ENCODE results near the gene EML5. TPM values are rescaled to one million over a fixed set of nuclear protein-coding genes. Genes with fewer than 3 reads are reported as not detected.
"Not testable (repeated sequence)": the region's sequence is repeated elsewhere in the genome, so short reads cannot be mapped to it uniquely, and the experiment has no call there.

Gene EML5
- total RNA-seq, 2 experiments from 2014 or later, result 3.0 to 3.3 TPM

GRCh38 chr14:88821888-88822287 is 29.1 kb upstream of the EML5 start:
- peaks cover 18% of the 10 kb centered on the region for H3K27me3 Mint-ChIP-seq
- H3K4me3 Mint-ChIP-seq, result no peak overlapping the region
- H3K36me3 Mint-ChIP-seq, result no peaks in the 10 kb centered on the region
- H3K9me3 Mint-ChIP-seq, result no peaks in the 10 kb centered on the region
- DNase-seq, result no peak
- no peak overlapping the region for H3K27ac Mint-ChIP-seq
- H3K4me1 Mint-ChIP-seq, result peaks cover 6% of the 10 kb centered on the region

GRCh38 chr14:88821378-88821777 is 28.6 kb upstream of the EML5 start:
- H3K27me3 Mint-ChIP-seq, result peaks cover 18% of the 10 kb centered on the region
- no peak overlapping the region for H3K27ac Mint-ChIP-seq
- peaks cover 6% of the 10 kb centered on the region for H3K4me1 Mint-ChIP-seq
- no peaks in the 10 kb centered on the region for H3K36me3 Mint-ChIP-seq
- H3K9me3 Mint-ChIP-seq, result no peaks in the 10 kb centered on the region
- no peak overlapping the region for H3K4me3 Mint-ChIP-seq
- no peak for DNase-seq

GRCh38 chr14:88819674-88820073 is 26.9 kb upstream of the EML5 start:
- not testable (repeated sequence) for H3K4me1 Mint-ChIP-seq, H3K9me3 Mint-ChIP-seq, H3K36me3 Mint-ChIP-seq, H3K4me3 Mint-ChIP-seq, DNase-seq, H3K27ac Mint-ChIP-seq
- peaks cover 18% of the 10 kb centered on the region for H3K27me3 Mint-ChIP-seq

GRCh38 chr14:88818018-88818417 is 25.3 kb upstream of the EML5 start:
- no peak for DNase-seq
- Mint-ChIP-seq H3K9me3 (no peaks in the 10 kb centered on the region), H3K4me1 (no peaks in the 10 kb centered on the region), H3K4me3 (no peak overlapping the region), H3K27me3 (peaks cover 18% of the 10 kb centered on the region), H3K36me3 (no peaks in the 10 kb centered on the region), H3K27ac (no peak overlapping the region)

GRCh38 chr14:88815980-88816379 is 23.2 kb upstream of the EML5 start:
- H3K27me3 Mint-ChIP-seq, result peaks cover 14% of the 10 kb centered on the region
- H3K4me1 Mint-ChIP-seq, result no peaks in the 10 kb centered on the region

GRCh38 chr14:88808359-88808758 is 15.6 kb upstream of the EML5 start:
- Mint-ChIP-seq H3K4me3 (no peak overlapping the region), H3K27ac (no peak overlapping the region), H3K27me3 (peaks cover 30% of the 10 kb centered on the region), H3K9me3 (peaks cover 7% of the 10 kb centered on the region), H3K36me3 (no peaks in the 10 kb centered on the region), H3K4me1 (no peaks in the 10 kb centered on the region)
- DNase-seq, result no peak

More at GRCh38 chr14:88815980-88816379, 23.2 kb upstream of the EML5 start:
- Mint-ChIP-seq H3K36me3 (no peaks in the 10 kb centered on the region), H3K9me3 (no peaks in the 10 kb centered on the region), H3K4me3 (no peak overlapping the region), H3K27ac (no peak overlapping the region)
- DNase-seq, result no peak

- Mint-ChIP-seq H3K4me3 (no peak overlapping the region), H3K9me3 (peaks cover 7% of the 10 kb centered on the region), H3K27ac (no peak overlapping the region), H3K27me3 (peaks cover 38% of the 10 kb centered on the region), H3K36me3 (no peaks in the 10 kb centered on the region), H3K4me1 (no peaks in the 10 kb centered on the region)
- DNase-seq, result no peak
These were observed 11.7 kb upstream of the EML5 start for GRCh38 chr14:88804477-88804876.

GRCh38 chr14:88804035-88804434 is 11.3 kb upstream of the EML5 start:
- Mint-ChIP-seq H3K4me1 (no peaks in the 10 kb centered on the region), H3K4me3 (no peak overlapping the region), H3K27me3 (peaks cover 37% of the 10 kb centered on the region), H3K27ac (no peak overlapping the region), H3K9me3 (peaks cover 6% of the 10 kb centered on the region), H3K36me3 (no peaks in the 10 kb centered on the region)
- DNase-seq, result no peak

GRCh38 chr14:88802596-88802995 is 9.8 kb upstream of the EML5 start:
- no peaks in the 10 kb centered on the region for H3K4me1 Mint-ChIP-seq
- no peaks in the 10 kb centered on the region for H3K36me3 Mint-ChIP-seq
- no peak overlapping the region for H3K4me3 Mint-ChIP-seq
- peaks cover 45% of the 10 kb centered on the region for H3K27me3 Mint-ChIP-seq
- H3K9me3 Mint-ChIP-seq, result no peaks in the 10 kb centered on the region
- DNase-seq, result no peak
- no peak overlapping the region for H3K27ac Mint-ChIP-seq

- DNase-seq, result no peak
- Mint-ChIP-seq H3K9me3 (no peaks in the 10 kb centered on the region), H3K4me1 (no peaks in the 10 kb centered on the region), H3K36me3 (no peaks in the 10 kb centered on the region), H3K27ac (no peak overlapping the region), H3K27me3 (peaks cover 41% of the 10 kb centered on the region), H3K4me3 (no peak overlapping the region)
These were observed 6.8 kb upstream of the EML5 start for GRCh38 chr14:88799522-88799921.

- no peak for DNase-seq
- Mint-ChIP-seq H3K27ac (no peak overlapping the region), H3K36me3 (no peaks in the 10 kb centered on the region), H3K4me3 (no peak overlapping the region), H3K9me3 (no peaks in the 10 kb centered on the region), H3K4me1 (peaks cover 1% of the 10 kb centered on the region), H3K27me3 (peaks cover 39% of the 10 kb centered on the region)
These were observed 5.4 kb upstream of the EML5 start for GRCh38 chr14:88798156-88798555.

- DNase-seq, result no peak
- Mint-ChIP-seq H3K36me3 (peaks cover 2% of the 10 kb centered on the region), H3K4me3 (peak overlapping the region; percentile 79), H3K9me3 (no peaks in the 10 kb centered on the region), H3K27me3 (peaks cover 23% of the 10 kb centered on the region), H3K27ac (peak overlapping the region; percentile 54), H3K4me1 (peaks cover 21% of the 10 kb centered on the region)
These were observed 489 bp upstream of the EML5 start for GRCh38 chr14:88793259-88793625.

- H3K4me1 Mint-ChIP-seq, result peaks cover 21% of the 10 kb centered on the region
- H3K27me3 Mint-ChIP-seq, result peaks cover 13% of the 10 kb centered on the region
- peak overlapping the region; percentile 86 for H3K27ac Mint-ChIP-seq
- no peaks in the 10 kb centered on the region for H3K9me3 Mint-ChIP-seq
- H3K36me3 Mint-ChIP-seq, result peaks cover 2% of the 10 kb centered on the region
- DNase-seq, result peak; percentile 3
- peak overlapping the region; percentile 89 for H3K4me3 Mint-ChIP-seq
These were observed 902 bp downstream of the EML5 start for GRCh38 chr14:88791629-88792472.

- peaks cover 23% of the 10 kb centered on the region for H3K4me1 Mint-ChIP-seq
- peaks cover 3% of the 10 kb centered on the region for H3K9me3 Mint-ChIP-seq
- H3K27ac Mint-ChIP-seq, result no peak overlapping the region
- peaks cover 13% of the 10 kb centered on the region for H3K27me3 Mint-ChIP-seq
- no peak for DNase-seq
- H3K36me3 Mint-ChIP-seq, result peaks cover 2% of the 10 kb centered on the region
- peak overlapping the region; percentile 89 for H3K4me3 Mint-ChIP-seq
These were observed 1.5 kb downstream of the EML5 start for GRCh38 chr14:88791252-88791621.

GRCh38 chr14:88790501-88791251 is 2.1 kb downstream of the EML5 start:
- peaks cover 13% of the 10 kb centered on the region for H3K27me3 Mint-ChIP-seq
- peaks cover 23% of the 10 kb centered on the region for H3K4me1 Mint-ChIP-seq
- peak overlapping the region; percentile 89 for H3K4me3 Mint-ChIP-seq

More at GRCh38 chr14:88790501-88791251, 2.1 kb downstream of the EML5 start:
- Mint-ChIP-seq H3K36me3 (peaks cover 2% of the 10 kb centered on the region), H3K27ac (no peak overlapping the region), H3K9me3 (peaks cover 3% of the 10 kb centered on the region)
- no peak for DNase-seq
